Measurements from ENCODE around the gene PRR11.

DNA sequence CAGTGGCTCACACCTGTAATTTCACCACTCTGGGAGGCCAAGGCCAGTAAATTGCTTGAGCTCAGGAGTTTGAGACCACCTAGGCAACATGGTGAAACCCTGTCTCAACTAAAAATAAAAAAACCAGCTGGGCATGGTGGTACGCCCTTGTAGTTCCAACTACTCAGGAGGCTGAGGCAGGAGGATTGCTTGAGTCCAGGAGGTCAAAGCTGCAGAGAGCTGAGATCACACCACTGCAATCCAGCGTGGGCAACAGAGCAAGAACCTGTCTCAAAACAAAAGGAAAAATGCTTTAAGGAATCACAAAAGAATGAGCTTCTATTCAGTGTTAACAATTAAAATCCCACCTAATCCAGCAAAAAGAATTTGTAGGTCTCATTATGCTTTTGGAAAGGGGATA, 5.9 kb downstream of the PRR11 start:
- TF ChIP-seq, protein P1, sequence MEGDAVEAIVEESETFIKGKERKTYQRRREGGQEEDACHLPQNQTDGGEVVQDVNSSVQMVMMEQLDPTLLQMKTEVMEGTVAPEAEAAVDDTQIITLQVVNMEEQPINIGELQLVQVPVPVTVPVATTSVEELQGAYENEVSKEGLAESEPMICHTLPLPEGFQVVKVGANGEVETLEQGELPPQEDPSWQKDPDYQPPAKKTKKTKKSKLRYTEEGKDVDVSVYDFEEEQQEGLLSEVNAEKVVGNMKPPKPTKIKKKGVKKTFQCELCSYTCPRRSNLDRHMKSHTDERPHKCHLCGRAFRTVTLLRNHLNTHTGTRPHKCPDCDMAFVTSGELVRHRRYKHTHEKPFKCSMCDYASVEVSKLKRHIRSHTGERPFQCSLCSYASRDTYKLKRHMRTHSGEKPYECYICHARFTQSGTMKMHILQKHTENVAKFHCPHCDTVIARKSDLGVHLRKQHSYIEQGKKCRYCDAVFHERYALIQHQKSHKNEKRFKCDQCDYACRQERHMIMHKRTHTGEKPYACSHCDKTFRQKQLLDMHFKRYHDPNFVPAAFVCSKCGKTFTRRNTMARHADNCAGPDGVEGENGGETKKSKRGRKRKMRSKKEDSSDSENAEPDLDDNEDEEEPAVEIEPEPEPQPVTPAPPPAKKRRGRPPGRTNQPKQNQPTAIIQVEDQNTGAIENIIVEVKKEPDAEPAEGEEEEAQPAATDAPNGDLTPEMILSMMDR (conservative IDR thresholded peaks at IDR 0.05; ENCODE audit: low read depth, low read length): no peak
- TF ChIP-seq MAZ (IDR thresholded peaks at IDR 0.05; ENCODE audit: borderline replicate concordance, low read depth, low read length) (no peak), RAD21 (IDR thresholded peaks at IDR 0.05; ENCODE audit: low read length) (no peak), MXI1 (IDR thresholded peaks at IDR 0.05; ENCODE audit: borderline replicate concordance, low read depth, low read length) (no peak), POLR2A (IDR thresholded peaks at IDR 0.05; ENCODE audit: low read depth, low read length) (no peak), SMC3 (IDR thresholded peaks at IDR 0.05; ENCODE audit: low read depth, low read length) (no peak), BHLHE40 (IDR thresholded peaks at IDR 0.05; ENCODE audit: low read depth, low read length) (no peak), RFX5 (IDR thresholded peaks at IDR 0.05; ENCODE audit: low read depth, low read length) (no peak), MAFK (IDR thresholded peaks at IDR 0.05; ENCODE audit: low read depth, low read length) (no peak), NFE2L2 (IDR thresholded peaks at IDR 0.05; ENCODE audit: low read depth, low read length) (no peak), FOS (IDR thresholded peaks at IDR 0.05; ENCODE audit: low read depth, low read length) (no peak), RCOR1 (IDR thresholded peaks at IDR 0.05; ENCODE audit: insufficient replicate concordance, low read length) (no peak)
- TF ChIP-seq, protein P2, sequence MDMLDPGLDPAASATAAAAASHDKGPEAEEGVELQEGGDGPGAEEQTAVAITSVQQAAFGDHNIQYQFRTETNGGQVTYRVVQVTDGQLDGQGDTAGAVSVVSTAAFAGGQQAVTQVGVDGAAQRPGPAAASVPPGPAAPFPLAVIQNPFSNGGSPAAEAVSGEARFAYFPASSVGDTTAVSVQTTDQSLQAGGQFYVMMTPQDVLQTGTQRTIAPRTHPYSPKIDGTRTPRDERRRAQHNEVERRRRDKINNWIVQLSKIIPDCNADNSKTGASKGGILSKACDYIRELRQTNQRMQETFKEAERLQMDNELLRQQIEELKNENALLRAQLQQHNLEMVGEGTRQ (IDR thresholded peaks at IDR 0.05; ENCODE audit: low read depth, low read length): no peak
- TF ChIP-seq, protein P3, sequence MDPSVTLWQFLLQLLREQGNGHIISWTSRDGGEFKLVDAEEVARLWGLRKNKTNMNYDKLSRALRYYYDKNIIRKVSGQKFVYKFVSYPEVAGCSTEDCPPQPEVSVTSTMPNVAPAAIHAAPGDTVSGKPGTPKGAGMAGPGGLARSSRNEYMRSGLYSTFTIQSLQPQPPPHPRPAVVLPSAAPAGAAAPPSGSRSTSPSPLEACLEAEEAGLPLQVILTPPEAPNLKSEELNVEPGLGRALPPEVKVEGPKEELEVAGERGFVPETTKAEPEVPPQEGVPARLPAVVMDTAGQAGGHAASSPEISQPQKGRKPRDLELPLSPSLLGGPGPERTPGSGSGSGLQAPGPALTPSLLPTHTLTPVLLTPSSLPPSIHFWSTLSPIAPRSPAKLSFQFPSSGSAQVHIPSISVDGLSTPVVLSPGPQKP (IDR thresholded peaks at IDR 0.05; ENCODE audit: borderline replicate concordance, low read depth, low read length): no peak
